GM12878 (cell line): ENCODE data around the gene TRIM41. TPM values are rescaled to one million over a fixed set of nuclear protein-coding genes. Genes with fewer than 3 reads are reported as not detected.
A peak's percentile ranks its signal among the peaks of the same experiment; 100 is the strongest.

ENCODE experiments used
- ASH2L ChIP-seq: fragments of 300-600, 200-600 bp; sonication (generic); IDR thresholded peaks from 2 replicates; pipeline ENCODE4 v1.6.1; 2017; ENCODE audit warnings: low read depth, mild to moderate bottlenecking, borderline replicate concordance
- BCL11A ChIP-seq: IDR thresholded peaks from 2 replicates; pipeline ENCODE4 v1.6.1; 2011; ENCODE audit warnings: low read depth, low read length
- CBFB ChIP-seq: IDR thresholded peaks from 2 replicates; pipeline ENCODE4 v1.6.1; 2016; ENCODE audit warnings: antibody characterized with exemption, low read depth
- CBX3 ChIP-seq: fragments of 200-600 bp; sonication (generic); IDR thresholded peaks from 2 replicates; pipeline ENCODE4 v1.6.1; 2016; ENCODE audit warnings: low read depth, borderline replicate concordance
- CTCF ChIP-seq, 3 experiments: IDR thresholded peaks in 2 of 3; conservative IDR thresholded peaks in 1 of 3; 2 replicates each; pipeline ENCODE4 v1.5.1; 2011; ENCODE audit warnings: low read depth in 3 of 3, low read length in 3 of 3, mild to moderate bottlenecking in 3 of 3, control low read depth in 2 of 3, moderate library complexity in 2 of 3, inconsistent platforms in 1 of 3, mixed read lengths in 1 of 3; ENCODE audit not compliant: control insufficient read depth in 2 of 3, insufficient read depth in 1 of 3; ENCODE audit errors: extremely low read depth in 1 of 3
- ELK1 ChIP-seq: IDR thresholded peaks from 2 replicates; pipeline ENCODE4 v1.6.1; 2012; ENCODE audit warnings: low read depth, low read length, improper control_type of control experiment
- GABPA ChIP-seq: IDR thresholded peaks from 2 replicates; pipeline ENCODE4 v1.6.1; 2014; ENCODE audit warnings: antibody characterized with exemption, low read depth, mild to moderate bottlenecking, inconsistent platforms
- IRF3 ChIP-seq: fragments of 450-650 bp; IDR thresholded peaks from 2 replicates; pipeline ENCODE4 v1.6.1; 2014; ENCODE audit warnings: mild to moderate bottlenecking
- KAT2A ChIP-seq: conservative IDR thresholded peaks from 2 replicates; pipeline ENCODE4 v1.6.1; 2011; ENCODE audit warnings: low read depth, low read length; ENCODE audit not compliant: control insufficient read depth
- KLF5 ChIP-seq: fragments of 450-650 bp; IDR thresholded peaks from 2 replicates; pipeline ENCODE4 v1.6.1; 2014; ENCODE audit warnings: mild to moderate bottlenecking; ENCODE audit not compliant: partially characterized antibody
- MXI1 ChIP-seq: fragments of 150-350 bp; IDR thresholded peaks from 2 replicates; pipeline ENCODE4 v1.6.1; 2011; ENCODE audit warnings: low read depth, mild to moderate bottlenecking, inconsistent platforms, low read length, improper control_type of control experiment
- RAD51 ChIP-seq: fragments of 450-650 bp; IDR thresholded peaks from 2 replicates; pipeline ENCODE4 v1.6.1; 2016; ENCODE audit warnings: moderate library complexity, mild to moderate bottlenecking, inconsistent platforms
- RELA ChIP-seq: fragments of 450-650 bp; IDR thresholded peaks from 2 replicates; pipeline ENCODE4 v1.8.0; 2014; ENCODE audit warnings: borderline replicate concordance; ENCODE audit not compliant: partially characterized antibody
- SMARCA5 ChIP-seq: fragments of 450-650 bp; IDR thresholded peaks from 2 replicates; pipeline ENCODE4 v1.6.1; 2017; ENCODE audit warnings: mild to moderate bottlenecking
- SREBF2 ChIP-seq: IDR thresholded peaks from 2 replicates; pipeline ENCODE4 v1.6.1; 2012; ENCODE audit warnings: mild to moderate bottlenecking, low read length
- ZNF217 ChIP-seq: fragments of 450-650 bp; IDR thresholded peaks from 2 replicates; pipeline ENCODE4 v1.6.1; 2017; ENCODE audit warnings: antibody characterized with exemption, mild to moderate bottlenecking
- ZNF384 ChIP-seq: IDR thresholded peaks from 2 replicates; pipeline ENCODE4 v1.6.1; 2012; ENCODE audit warnings: low read depth, mild to moderate bottlenecking, low read length, improper control_type of control experiment, borderline replicate concordance
- ZSCAN29 ChIP-seq: fragments of 450-650 bp; IDR thresholded peaks from 2 replicates; pipeline ENCODE4 v1.6.1; 2017; ENCODE audit warnings: mild to moderate bottlenecking, moderate library complexity
- polyA plus RNA-seq, 11 experiments: library from polyadenylated mRNA; depleted of rRNA in 4 of 11; unstranded in 6 of 11; stranded (reverse) in 5 of 11; fragments of >200 nt; fragmentation: Nextera tagmentation in 4 of 11; fragmentation: Illumina TruSeq in 1 of 11; extraction: Ambion mirVana in 4 of 11; extraction: Trizol in 1 of 11; gene quantifications; 1 replicate in 1 of 11; 2 replicates in 10 of 11; pipeline versions ENCODE4 v1.2.1 to v1.2.3, GENCODE V29; 2011 to 2016; ENCODE audit warnings: inconsistent platforms in 2 of 11, missing spikeins in 2 of 11, low read depth in 1 of 11
- total RNA-seq, 4 experiments: library from RNA; depleted of rRNA in 3 of 4; stranded (reverse); fragments of >200 nt in 3 of 4; fragmentation: Illumina TruSeq in 1 of 4; extraction: Trizol in 1 of 4; gene quantifications; 2 replicates each; pipeline versions ENCODE4 v1.2.1 to v1.2.3, GENCODE V29; 2013 to 2021
- TF ChIP-seq, protein P1 (sequence below): fragments of 450-650 bp; IDR thresholded peaks from 2 replicates; pipeline ENCODE4 v1.6.1; 2017; ENCODE audit warnings: mild to moderate bottlenecking, low read depth, inconsistent platforms; ENCODE audit not compliant: poor library complexity, severe bottlenecking

Gene TRIM41
- total and polyA plus RNA-seq, 10 of the 15 experiments (the other 5 are each of a cell fraction or from before 2014, with no cell fraction given): 1.0 to 28.9 (median 10.6) TPM

GRCh38 chr5:181207214-181207959, 15.7 kb upstream of the TRIM41 start (continued):
- TF ChIP-seq ASH2L (peak; percentile 27; the same call in 1 of the 2 replicates), CTCF (IDR thresholded peaks at IDR 0.05 in 2 of 3, conservative IDR thresholded peaks at IDR 0.05 in 1 of 3; ENCODE audit: control insufficient read depth in 2 of 3, extremely low read depth in 1 of 3, insufficient read depth in 1 of 3, low read depth in 3 of 3, low read length in 3 of 3) (no peak), RELA (peak; percentile 14), KAT2A (no peak), SMARCA5 (peak; percentile 84), CBFB (0 out of 2 replicates have a peak, but pooled peaks have one; percentile 56), ZNF217 (peak; percentile 94), IRF3 (no peak), CBX3 (no peak), KLF5 (peak; percentile 51), GABPA (peak; percentile 59; the same call in 1 of the 2 replicates), SREBF2 (peak; percentile 88), ZNF384 (peak; percentile 60; the same call in 1 of the 2 replicates), MXI1 (peak; percentile 53; the same call in 1 of the 2 replicates), ZSCAN29 (peak; percentile 95), RAD51 (0 out of 2 replicates have a peak, but pooled peaks have one; percentile 6), BCL11A (no peak), ELK1 (no peak)
- TF ChIP-seq, protein P1, sequence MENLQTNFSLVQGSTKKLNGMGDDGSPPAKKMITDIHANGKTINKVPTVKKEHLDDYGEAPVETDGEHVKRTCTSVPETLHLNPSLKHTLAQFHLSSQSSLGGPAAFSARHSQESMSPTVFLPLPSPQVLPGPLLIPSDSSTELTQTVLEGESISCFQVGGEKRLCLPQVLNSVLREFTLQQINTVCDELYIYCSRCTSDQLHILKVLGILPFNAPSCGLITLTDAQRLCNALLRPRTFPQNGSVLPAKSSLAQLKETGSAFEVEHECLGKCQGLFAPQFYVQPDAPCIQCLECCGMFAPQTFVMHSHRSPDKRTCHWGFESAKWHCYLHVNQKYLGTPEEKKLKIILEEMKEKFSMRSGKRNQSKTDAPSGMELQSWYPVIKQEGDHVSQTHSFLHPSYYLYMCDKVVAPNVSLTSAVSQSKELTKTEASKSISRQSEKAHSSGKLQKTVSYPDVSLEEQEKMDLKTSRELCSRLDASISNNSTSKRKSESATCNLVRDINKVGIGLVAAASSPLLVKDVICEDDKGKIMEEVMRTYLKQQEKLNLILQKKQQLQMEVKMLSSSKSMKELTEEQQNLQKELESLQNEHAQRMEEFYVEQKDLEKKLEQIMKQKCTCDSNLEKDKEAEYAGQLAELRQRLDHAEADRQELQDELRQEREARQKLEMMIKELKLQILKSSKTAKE: peak; percentile 86
